Measurements from ENCODE around the gene CYP4B1.
"Not testable (repeated sequence)": the region's sequence is repeated elsewhere in the genome, so short reads cannot be mapped to it uniquely, and the experiment has no call there.

Gene CYP4B1

DNA sequence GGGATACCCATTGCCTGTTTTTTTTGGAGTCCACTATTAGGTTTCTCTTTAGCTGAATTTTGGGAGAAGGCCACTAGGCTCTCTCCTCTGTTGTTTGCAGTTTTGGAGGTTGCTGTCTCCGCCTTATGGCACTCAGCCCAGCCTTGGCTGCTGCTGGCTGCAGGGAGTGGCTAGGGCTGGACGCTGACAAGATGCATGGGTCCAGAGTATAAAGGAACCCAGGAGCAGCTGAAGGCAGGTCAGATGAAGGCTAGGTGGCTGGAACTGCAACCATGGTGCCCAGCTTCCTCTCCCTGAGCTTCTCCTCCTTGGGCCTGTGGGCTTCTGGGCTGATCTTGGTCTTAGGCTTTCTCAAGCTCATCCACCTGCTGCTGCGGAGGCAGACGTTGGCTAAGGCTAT is at the start of gene CYP4B1:
TSS of gene CYP4B1 (plus strand) at position 237 of the 400 bp plus-strand sequence. CDS start at position 273, 36 bp downstream.
- DNase-seq (ENCODE audit: low read depth in 1 of 2, low spot score in 1 of 2), result no peak

DNA sequence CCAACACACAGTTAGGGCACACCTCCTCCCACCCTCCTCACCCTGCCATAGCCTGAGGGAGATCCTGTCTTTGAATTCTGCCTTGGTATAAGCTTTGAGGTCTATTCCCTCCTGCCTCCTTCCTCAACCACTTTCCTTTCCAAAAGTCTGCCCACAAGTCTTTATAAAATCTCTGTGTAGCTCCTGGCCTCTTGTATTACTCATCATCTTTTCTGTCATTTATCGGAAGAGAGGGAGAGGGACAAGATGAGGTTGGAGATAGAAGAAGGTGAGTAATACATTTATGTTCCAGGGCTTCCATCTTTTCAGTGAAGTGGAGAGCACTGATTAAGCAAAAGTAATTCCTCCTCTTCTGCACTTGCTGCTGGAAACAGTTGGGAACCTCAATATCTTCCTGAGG is 49.4 kb upstream of the CYP4B1 start:
- no peak for DNase-seq (ENCODE audit: low read depth in 1 of 2, low spot score in 1 of 2)

DNA sequence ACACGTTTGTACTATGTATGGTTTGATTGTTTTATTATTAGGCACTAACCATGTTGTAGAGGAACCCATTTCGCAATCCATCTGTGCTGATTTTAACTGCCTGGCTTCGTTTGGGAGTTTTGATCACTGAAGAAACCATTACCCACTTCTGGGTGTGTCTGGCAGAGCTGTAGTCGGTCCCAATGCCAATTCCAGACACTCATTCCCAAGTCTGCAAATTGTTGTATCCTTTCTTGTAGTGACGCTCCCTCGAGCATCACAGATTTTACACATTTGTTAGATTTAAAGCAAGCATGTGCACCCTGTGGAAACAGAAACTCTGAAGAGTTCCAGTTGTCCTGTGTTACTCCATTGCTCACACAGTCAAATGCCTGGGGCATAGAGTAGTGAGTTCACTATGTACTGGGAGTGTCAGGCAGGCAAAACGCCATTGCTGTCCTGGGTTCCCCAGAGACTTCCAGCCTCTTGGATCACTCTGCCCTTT is 48.9 kb upstream of the CYP4B1 start:
- no peak for DNase-seq (ENCODE audit: low read depth in 1 of 2, low spot score in 1 of 2)

DNA sequence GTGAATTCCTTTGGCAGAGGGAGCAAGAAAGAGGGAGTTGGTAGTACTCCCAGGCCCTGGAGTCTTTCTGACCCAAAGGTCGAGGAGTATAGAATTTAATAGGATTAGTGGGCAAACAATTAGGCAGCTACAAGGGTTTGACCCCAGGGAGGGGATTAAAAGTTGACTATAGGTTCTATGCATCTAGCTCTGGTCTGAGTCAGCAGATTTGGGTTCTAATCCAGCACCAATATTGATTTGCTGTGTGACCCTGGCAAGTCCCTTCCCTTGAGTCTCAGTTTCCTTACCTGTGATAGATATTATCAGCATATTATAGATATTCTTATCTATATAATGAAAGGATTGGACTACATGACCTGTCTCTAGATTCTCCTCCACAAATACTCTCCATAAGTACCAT is 44.9 kb upstream of the CYP4B1 start:
- DNase-seq (ENCODE audit: low read depth in 1 of 2, low spot score in 1 of 2), result no peak

DNA sequence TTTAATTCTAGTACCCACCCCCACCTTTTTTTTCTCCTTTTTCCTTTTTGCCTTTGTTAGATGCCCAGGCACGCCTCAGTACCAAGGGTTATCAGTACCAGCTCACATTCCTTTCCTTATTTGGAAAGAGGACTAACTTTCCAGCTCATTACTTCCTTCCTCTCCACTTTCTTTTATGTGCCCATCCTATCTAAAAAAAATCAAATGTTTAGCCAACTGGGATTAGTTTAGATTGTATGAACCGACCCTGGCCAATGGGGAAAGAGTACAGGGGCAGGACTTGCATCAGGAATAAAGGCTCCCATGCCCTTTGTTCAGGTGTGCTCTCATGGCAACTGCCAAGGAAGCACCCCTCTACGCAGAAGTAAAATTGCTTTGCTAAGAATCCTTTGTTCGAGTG is 44.1 kb upstream of the CYP4B1 start:
- not testable (repeated sequence) for DNase-seq (ENCODE audit: low read depth in 1 of 2, low spot score in 1 of 2)

DNA sequence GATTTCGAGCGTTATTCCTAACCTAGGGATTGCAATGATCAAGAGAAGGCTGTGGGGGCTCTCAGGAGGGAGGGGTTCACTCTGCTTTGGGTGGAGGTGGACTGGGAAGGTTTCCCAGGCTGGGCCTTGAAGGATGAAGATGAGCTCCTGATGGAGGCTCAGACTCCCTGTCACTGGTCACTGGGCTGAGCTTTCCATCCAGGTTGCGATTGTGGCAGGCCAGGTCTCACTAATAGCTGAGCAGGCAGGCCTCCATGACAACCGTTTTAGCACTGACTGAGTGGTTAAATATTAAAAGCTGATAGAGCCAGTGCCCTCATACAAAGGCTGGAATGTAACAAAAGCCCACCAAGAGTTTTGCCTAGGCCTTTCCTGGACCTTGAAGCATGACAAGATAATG is 43.7 kb upstream of the CYP4B1 start:
- DNase-seq (ENCODE audit: low read depth in 1 of 2, low spot score in 1 of 2), result no peak

DNA sequence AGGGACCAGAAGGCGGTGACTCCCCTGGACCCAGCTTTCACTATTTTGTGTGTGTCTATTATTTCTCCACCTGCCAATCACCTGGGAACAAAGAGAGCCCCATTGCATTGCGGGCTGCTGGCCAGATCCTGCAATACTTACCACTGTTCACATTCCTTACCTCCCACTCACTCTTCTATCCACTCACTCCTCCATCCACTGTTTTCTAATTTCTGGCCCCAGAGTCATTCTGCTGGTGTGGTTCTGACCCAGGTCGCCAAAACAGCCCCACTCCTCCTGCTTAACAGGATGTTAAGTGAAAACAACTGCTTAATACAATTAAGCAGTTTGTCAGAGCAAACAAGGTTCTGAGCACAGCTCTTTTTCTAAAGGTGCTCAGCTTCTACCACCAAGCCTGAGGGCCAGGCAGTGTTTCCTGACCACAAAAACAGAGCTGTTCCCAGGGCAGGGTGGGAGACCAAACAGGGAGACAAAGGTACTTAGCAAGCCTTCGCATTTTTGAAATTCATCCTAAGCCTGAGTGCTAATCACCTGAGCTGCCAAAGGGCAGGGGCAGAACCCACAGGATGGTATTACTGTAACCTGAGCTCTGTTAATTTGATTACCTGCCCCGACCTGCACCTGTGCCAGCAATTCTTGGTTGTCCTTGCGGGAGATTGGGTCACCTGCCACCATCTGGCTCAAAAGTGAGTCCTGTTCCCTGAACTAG is 41.4 kb upstream of the CYP4B1 start:
- DNase-seq (ENCODE audit: low read depth in 1 of 2, low spot score in 1 of 2), result no peak

DNA sequence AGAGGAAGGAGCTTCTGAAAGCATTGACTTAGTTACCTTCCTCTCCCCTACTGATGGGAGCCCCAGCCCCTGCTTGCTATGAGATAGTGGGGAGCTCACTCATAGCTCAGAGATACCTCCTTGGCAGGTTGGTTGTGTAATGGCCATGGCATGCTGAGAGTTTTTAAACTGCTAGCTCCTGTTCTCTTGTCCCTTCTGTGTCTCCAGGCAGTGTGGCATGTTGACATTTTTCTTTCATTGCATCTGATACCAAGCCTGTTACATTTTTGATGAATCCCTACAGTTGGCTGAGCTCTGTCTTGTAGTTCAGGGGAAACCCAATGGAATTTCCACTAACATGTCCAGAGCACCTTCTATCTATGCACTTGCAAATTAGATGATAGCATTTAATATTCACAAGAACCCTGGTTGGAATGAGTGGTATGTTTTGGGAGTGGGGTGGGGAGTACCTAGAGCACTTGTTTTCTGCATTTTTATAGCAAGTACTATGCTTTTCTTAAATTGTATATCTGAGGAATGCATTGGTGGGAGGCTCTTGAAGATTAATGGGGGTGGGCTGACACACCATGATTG is 40.8 kb upstream of the CYP4B1 start:
- no peak for DNase-seq (ENCODE audit: low read depth in 1 of 2, low spot score in 1 of 2)

DNA sequence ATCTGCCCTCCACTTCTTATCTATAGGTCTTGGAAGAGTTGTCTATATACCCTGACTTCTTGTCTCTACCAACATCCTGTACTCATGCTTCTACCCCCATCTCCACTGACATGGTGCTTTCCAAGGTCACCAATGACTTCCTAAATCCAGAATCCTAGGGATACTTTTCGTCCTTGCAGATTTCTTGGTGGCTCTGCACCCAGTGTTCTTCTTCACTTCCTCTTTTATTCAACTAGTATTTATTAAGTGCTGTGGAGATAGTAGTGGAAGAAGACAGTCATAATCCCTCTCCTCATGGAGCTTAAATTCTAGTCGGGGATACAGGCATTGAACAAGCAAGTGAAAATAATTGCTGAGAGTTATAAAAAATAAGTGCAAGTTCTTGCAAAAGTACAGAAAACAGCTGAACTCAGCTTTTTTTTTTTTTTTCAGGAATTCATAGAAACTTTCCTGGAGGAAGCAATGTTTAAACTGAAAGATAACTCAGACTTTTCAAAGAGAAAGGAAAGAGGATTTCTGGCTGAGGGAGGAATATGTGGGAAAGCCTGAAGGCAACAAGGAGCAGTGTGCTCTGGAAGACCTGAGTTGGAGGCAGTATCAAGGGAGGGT is 38.2 kb upstream of the CYP4B1 start:
- no peak for DNase-seq (ENCODE audit: low read depth in 1 of 2, low spot score in 1 of 2)

DNA sequence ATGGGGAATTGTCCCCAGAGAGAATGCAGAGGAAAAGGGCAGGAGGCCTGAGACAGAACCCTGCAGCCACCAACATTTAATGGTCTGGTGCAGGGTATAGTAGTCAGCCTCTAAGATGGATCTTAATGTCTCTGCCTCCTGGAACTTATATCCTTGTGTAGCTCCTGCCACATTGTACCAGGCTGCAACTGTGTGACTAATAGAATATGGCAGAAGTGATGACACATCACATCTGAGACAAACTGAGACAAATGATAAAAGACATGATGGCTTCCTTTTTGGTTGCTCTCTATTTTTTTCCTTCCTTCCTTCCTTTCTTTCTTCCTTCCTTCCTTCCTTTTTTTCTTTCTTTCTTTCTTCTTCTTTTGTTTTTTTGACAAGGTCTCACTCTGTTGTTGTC is 37.1 kb upstream of the CYP4B1 start:
- DNase-seq (ENCODE audit: low read depth in 1 of 2, low spot score in 1 of 2), result no peak

DNA sequence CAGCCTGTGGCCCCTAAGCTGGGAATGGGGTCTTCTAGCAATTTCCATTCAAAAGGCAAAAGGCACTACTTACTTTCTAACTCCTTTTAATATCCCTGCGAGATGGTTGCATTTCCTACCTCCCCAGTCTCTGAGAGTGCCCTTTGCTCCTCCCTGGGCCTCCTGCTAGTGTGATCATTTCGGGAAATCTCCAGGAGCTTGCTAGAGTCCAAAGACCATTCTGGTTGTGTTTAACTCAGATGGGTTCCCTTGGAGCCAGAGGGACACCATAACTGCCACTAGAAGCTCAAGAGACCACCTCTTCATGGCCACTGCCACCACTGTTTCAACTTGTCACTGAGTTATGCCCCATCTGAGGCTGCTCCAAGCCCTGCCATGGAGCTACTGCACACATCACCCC is 34.4 kb upstream of the CYP4B1 start:
- no peak for DNase-seq (ENCODE audit: low read depth in 1 of 2, low spot score in 1 of 2)

DNA sequence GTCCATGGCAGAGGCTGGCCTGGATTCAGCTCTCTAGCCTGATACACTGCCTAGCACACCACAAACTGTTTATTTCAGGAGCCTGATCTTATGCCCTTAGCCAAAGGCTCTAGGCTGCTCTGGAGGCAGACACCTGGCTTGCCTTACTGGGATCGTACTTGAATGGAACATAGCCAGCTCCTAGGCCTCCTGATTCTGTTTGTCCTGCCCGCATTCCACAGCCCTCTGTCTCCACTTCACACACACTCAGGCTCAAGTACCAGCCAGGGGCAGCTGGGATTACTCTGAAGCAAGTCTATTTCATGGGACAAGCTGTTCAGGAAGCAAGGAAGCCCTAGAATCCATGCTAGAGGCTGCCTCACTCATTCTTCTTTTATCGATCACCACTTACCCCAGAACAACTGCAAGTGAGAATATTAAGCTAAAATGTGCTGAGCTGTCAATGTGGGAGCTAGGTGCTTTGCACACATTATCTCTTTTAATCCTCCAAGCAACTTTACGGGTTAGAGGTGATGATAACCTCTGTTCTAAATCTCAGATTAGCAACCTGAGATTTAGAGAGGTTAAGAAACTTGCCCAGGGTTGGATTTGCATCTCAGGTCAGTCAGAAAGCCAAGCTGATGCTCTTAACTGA is 31.1 kb upstream of the CYP4B1 start:
- DNase-seq (ENCODE audit: low read depth in 1 of 2, low spot score in 1 of 2), result no peak

DNA sequence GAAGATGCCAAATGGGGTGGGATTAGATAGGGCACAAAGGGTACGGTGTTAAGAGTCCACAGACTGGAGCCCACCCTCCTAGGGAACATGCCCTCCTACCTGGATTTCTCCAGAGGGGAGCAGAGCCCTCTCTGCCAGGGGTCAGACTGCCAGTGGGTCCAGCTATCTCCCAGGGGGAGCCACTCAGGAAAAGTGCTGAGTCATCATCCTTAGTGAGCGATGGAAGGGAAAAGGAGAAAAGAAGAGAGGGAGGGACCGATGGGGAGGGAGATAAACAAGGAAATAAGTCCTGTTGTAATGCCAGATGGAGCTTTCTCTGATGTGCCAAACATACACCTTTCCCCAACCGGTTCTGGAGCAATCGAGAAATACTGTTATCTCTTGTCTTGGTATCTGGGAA is 30.4 kb upstream of the CYP4B1 start:
- DNase-seq (ENCODE audit: low read depth in 1 of 2, low spot score in 1 of 2), result no peak

DNA sequence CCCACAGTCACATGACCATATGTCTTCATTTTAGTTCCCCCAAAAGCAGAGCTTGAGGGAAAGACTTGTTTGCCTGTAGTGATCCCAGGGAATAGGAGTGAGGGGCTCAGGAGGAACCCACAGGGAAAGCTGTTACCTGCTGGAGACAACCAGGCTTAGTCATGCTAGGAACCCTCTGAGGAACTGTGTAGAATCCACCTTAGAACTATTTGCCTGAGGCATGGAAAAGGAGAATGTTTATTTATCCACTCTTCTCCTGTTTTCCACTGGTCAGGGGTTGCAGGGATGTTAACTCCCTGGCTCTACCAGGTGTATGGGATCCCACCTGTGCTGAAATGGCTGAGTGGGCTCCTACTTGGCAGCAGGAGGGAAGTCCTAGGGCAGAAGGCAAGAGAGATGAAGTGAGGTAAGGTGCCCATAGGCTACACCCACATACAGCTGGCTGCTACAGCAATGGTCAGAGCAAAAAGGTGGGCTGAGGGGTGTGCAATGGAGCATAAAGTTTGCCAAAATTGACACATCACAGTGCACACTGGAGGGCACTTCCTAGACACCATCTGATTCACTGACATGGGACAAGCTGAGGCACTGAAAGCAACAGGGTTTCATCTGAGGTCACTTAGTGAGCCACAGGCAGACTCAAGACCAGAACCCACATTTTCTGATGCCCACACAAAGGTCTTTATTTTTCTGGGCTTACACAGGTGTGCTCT is 29.7 kb upstream of the CYP4B1 start:
- no peak for DNase-seq (ENCODE audit: low read depth in 1 of 2, low spot score in 1 of 2)

DNA sequence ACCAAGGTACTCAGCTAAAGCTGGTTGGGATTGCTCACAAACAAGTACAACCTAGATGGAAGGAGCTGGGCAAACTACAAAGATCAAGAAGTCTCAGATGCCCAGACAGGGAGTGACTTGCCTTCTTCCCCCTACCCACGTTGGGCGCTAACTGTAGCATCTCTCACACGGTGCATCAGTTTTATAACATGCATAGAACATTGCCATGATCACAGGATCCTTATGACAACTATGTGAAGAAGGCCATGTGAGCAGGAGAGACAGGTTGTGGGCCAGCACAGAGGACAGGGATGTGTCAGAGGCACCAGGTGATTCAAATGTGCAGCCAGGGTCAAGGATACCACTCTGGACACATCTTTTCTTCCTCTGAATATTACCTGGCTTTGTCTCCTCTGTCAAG is 28.3 kb upstream of the CYP4B1 start:
- DNase-seq (ENCODE audit: low read depth in 1 of 2, low spot score in 1 of 2), result no peak

DNA sequence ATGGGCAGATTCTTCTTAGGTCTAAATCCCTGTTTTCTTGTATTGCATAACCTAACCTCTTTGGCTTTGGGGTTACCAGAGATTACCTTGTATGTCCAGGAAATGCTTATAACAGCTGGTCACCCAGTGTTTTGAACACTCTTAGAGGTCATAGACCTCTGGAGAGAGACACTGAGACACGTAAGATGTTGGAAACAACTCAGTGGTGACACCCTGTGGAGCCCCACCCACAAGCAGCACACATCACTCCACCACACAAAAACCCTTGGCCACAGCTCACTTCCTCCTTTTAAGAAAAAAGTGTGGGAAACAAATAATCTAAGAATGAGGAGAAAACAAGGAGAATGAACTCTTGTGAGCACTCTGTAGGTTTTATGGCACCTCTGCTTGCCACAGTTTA is 26.3 kb upstream of the CYP4B1 start:
- no peak for DNase-seq (ENCODE audit: low read depth in 1 of 2, low spot score in 1 of 2)

DNA sequence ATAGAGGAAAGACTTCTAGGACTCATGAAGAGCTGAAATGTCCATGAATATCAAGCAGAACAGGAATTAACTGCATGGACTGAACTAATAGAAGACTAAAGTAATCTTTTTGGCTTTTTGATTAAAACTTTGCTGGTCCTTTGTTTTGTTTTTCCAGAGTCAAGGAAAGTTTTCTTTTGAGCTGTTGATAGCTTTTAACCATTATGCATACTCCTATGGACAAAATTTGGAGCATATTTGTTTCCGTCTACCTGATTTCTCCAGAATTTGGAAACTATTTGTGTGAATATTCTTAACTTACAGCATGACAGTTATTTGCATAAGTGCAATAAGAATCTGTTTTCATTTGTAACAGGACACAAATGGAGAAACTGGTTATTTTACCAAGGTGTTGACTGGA is 24.5 kb upstream of the CYP4B1 start:
- DNase-seq (ENCODE audit: low read depth in 1 of 2, low spot score in 1 of 2), result no peak

DNA sequence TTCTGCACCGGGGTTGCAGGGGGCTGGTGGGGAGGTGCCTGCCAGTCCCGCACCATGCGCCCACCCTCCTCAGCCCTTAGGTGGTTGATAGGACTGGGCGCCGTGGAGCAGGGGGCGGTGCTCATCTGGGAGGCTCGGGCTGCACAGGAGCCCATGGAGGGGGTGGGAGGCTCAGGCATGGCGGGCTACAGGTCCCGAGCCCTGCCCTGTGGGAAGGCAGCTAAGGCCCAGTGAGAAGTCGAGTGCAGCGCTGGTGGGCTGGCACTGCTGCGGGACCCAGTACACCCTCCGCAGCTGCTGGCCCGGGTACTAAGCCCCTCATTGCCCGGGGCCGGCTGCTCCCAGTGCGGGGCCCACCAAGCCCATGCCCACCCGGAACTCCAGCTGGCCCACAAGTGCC is 20.4 kb upstream of the CYP4B1 start:
- DNase-seq (ENCODE audit: low read depth in 1 of 2, low spot score in 1 of 2), result not testable (repeated sequence)

DNA sequence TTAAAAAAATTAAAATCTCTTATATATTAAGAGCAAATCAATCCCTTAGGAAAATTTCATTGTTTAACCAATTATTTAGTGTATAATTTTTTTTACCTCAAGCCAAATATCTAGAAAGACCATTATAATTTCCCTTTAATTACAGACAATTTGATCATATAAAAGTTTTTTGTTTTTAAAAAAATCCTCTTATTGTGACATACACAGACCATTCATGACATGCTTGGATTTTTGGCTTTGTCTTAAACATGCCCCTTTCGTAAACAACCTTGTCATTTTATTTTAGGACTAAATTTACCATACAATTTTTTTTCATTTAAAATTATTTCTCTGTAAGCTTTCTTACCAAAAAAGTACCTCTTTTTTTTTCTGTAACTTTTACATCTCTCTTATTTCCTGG is 14.2 kb upstream of the CYP4B1 start:
- no peak for DNase-seq (ENCODE audit: low read depth in 1 of 2, low spot score in 1 of 2)

DNA sequence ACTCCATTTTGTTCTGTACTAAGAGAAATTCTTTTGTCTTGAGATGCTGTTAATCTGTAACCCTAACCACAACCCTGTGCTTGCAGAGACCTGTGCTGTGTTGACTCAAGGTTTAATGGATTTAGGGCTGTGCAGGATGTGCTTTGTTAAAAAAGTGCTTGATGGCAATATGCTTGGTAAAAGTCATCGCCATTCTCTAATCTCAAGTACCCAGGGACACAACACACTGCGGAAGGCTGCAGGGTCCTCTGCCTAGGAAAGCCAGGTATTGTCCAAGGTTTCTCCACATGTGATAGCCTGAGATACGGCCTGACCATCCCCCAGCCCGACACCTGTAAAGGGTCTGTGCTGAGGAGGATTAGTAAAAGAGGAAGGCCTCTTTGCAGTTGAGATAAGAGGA is 10.2 kb upstream of the CYP4B1 start:
- DNase-seq (ENCODE audit: low read depth in 1 of 2, low spot score in 1 of 2), result not testable (repeated sequence)

DNA sequence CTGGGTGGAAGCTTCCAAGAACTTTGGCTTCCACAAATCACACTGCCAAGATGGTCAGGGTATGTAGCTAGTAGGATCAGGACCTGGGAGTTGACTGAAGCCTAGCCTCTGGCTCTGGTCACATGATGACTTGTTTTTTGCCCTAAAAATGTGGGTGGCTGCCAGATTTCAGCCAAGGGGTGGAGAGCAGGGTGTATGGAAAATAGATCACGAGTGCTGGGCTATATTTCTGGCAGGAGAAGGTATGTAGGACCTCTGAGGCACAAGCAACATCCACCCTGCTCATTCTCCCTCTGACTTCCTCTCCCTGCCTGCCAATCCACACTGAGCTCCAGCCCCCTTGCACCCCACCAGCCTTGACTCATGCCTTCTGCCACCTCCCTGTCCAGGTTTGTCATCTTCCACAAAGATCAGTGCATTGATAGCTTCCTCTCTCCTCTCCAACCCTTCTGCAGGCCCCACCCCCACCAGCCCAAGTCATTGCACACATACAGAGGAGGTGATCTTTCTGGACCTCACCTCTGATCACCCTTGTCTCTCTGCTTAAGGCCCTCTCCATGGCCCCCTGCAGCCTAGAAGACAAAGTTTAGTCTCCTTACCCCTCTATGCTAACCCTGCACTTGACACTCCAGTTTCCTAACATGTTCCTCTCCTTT is 8.3 kb upstream of the CYP4B1 start:
- no peak for DNase-seq (ENCODE audit: low read depth in 1 of 2, low spot score in 1 of 2)

All from stimulated activated CD4-positive, alpha-beta T cell treated with anti-CD3 and anti-CD28 coated beads, Interleukin-15, amount 100 ng/mL, for 1 hour (primary cell).